Glutamatergic neuron (in vitro differentiated cells): Measurements from ENCODE around the gene TACC2. TPM values are rescaled to one million over a fixed set of nuclear protein-coding genes. Genes with fewer than 3 reads are reported as not detected.

Source experiments
- DNase-seq: peaks from one replicate; pipeline ENCODE4 v3.0.0; 2022
- H3K27ac Mint-ChIP-seq: one replicate; pipeline ENCODE4 v1.8.0; 2020; ENCODE audit warnings: mild to moderate bottlenecking, mixed read lengths, inconsistent platforms; ENCODE audit not compliant: unreplicated experiment
- H3K27me3 Mint-ChIP-seq: one replicate; pipeline ENCODE4 v1.8.0; 2020; ENCODE audit warnings: mild to moderate bottlenecking, moderate library complexity, mixed read lengths, inconsistent platforms; ENCODE audit not compliant: unreplicated experiment
- H3K36me3 Mint-ChIP-seq: one replicate; pipeline ENCODE4 v1.8.0; 2020; ENCODE audit warnings: mild to moderate bottlenecking, mixed read lengths, inconsistent platforms; ENCODE audit not compliant: unreplicated experiment
- H3K4me1 Mint-ChIP-seq: one replicate; pipeline ENCODE4 v1.8.0; 2020; ENCODE audit warnings: mild to moderate bottlenecking, low read depth, mixed read lengths, inconsistent platforms; ENCODE audit not compliant: unreplicated experiment
- H3K4me3 Mint-ChIP-seq: one replicate; pipeline ENCODE4 v1.8.0; 2020; ENCODE audit warnings: mild to moderate bottlenecking, mixed read lengths, inconsistent platforms; ENCODE audit not compliant: unreplicated experiment
- H3K9me3 Mint-ChIP-seq: one replicate; pipeline ENCODE4 v1.8.0; 2020; ENCODE audit warnings: mild to moderate bottlenecking, moderate library complexity, mixed read lengths, inconsistent platforms; ENCODE audit not compliant: unreplicated experiment
- CTCF ChIP-seq: fragments of 200-600 bp; sonication (generic); IDR thresholded peaks from one replicate; pipeline ENCODE4 v1.5.0; 2021; ENCODE audit not compliant: partially characterized antibody, unreplicated experiment
- total RNA-seq: library from RNA; stranded (reverse); fragmentation: NEBNext Ultra II Directional; extraction: Animal tissue kit (Norgen Biotek cat#: 25700); gene quantifications from one replicate; pipeline ENCODE4 v1.2.1, GENCODE V29; 2021; ENCODE audit not compliant: unreplicated experiment

The TACC2 gene
- total RNA-seq, 1 donor from 2014 or later, result 499 TPM

DNA sequence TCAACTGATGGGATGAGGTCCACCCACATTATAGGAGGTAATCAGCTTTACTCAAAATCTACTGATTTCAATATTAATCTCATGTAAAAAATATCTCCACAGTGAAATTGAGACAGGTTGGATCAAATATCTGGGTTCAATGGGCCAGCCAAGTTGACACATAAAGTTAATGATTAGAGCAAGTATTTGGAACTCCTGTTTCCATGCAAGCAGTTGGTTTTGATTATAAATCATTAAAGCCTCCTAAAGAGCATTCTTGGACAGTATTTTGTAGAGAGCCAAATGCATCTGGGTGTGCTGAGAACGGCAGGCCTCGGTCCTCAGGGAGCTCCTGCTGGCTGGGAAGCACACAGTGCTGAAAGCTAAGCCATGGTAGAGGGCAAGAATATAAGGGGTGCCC lies 155.2 kb downstream of the TACC2 start:
- Mint-ChIP-seq H3K9me3 (peaks cover 53% of the 10 kb centered on the region), H3K36me3 (peaks cover 31% of the 10 kb centered on the region), H3K4me3 (peak overlapping the region; percentile 47), H3K4me1 (peaks cover 64% of the 10 kb centered on the region), H3K27me3 (peaks cover 46% of the 10 kb centered on the region), H3K27ac (peak overlapping the region; percentile 100)
- no peak for DNase-seq
- TF ChIP-seq CTCF, result no peak

DNA sequence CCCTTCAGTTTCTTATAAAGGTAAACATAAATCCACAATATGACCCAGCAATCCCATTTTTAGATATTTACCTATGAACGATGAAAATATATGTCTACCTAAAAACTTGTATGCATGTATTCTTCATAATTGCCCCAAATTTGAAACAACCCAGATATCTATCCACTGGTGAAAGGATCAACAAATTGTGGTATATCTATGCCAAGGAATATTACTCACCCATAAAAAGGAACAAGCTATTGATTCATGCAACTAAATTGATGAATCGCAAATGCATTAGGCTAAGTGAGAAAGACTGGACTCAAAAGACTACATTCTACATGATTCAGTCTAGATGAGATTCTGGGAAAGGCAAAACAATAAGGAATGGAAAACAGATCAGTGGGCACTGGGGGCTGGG lies 156.2 kb downstream of the TACC2 start:
- peak overlapping the region; percentile 68 for H3K4me3 Mint-ChIP-seq
- peaks cover 65% of the 10 kb centered on the region for H3K4me1 Mint-ChIP-seq
- no peak for DNase-seq

DNA sequence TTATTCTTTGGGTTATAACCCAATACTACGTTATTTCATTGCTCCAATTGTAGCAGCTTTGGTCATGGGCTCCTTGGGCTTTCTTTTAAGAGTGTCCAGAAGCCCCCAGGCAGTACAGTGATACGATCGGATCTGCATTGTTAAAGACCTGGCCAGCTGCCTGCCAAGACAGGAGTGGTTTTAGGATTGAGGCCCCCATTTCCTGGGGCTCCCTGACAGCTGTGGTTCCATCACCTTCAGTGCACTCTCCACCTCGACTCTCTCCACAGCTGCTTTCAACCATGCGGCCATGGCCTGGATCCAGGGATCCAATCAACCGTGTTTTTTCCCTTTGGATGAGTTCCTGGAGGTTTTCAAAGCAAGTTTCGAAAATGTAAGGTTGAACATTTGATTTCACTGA lies 158.7 kb downstream of the TACC2 start:
- no peak for DNase-seq
- Mint-ChIP-seq H3K4me1 (peaks cover 67% of the 10 kb centered on the region), H3K27me3 (peaks cover 52% of the 10 kb centered on the region), H3K4me3 (peak overlapping the region; percentile 74), H3K27ac (peak overlapping the region; percentile 100), H3K36me3 (peaks cover 37% of the 10 kb centered on the region), H3K9me3 (peaks cover 59% of the 10 kb centered on the region)
- no peak for TF ChIP-seq CTCF

More for the DNA sequence above, 156.2 kb downstream of the TACC2 start:
- no peak for TF ChIP-seq CTCF
- Mint-ChIP-seq H3K9me3 (peaks cover 52% of the 10 kb centered on the region), H3K27me3 (peaks cover 47% of the 10 kb centered on the region), H3K27ac (peak overlapping the region; percentile 81), H3K36me3 (peaks cover 31% of the 10 kb centered on the region)

DNA sequence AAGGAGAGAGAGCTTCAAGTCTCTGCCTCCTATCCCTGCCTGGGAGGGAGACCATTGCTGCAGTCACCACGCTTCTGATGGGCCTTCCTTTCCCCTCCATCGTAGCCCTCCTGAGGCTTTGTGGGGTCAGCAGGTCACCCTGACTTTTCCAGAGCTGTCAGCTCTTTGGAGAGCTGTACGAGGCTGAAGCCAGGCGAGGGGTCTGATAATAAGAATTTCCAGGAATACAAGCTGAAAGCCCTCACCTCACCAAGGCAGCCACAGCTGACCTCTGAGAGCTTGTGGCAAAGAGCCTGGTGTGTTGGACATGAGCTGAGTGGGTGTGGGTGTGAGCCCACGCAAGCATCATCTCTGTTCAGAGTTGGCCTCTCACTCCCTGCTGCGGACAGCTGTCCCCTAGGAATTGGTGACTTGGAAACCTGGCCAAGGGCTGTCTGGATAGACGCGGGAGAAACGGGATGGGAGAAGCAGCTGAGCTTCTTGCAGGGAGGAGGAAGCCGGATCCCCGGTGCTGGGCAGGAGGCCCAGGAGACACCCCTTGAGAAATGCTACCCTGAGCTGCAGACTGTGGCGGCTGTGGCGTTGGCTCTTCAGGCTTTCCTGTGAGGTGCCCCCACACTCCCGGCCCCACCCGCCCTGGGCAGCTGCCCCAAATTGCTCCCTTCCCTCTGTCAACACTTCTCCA lies 160.1 kb downstream of the TACC2 start:
- TF ChIP-seq CTCF, result no peak
- peaks cover 70% of the 10 kb centered on the region for H3K4me1 Mint-ChIP-seq
- peaks cover 34% of the 10 kb centered on the region for H3K36me3 Mint-ChIP-seq
- peak; percentile 59 for DNase-seq
- peaks cover 57% of the 10 kb centered on the region for H3K27me3 Mint-ChIP-seq
- peak overlapping the region; percentile 100 for H3K27ac Mint-ChIP-seq
- peak overlapping the region; percentile 90 for H3K4me3 Mint-ChIP-seq
- peaks cover 62% of the 10 kb centered on the region for H3K9me3 Mint-ChIP-seq
